Stimulated activated naive CD4-positive, alpha-beta T cell (primary cell): ENCODE results near the gene SH3BP5.

Experiments used
- DNase-seq, 6 experiments: peaks; one replicate each; lab custom pipeline; 2025; lab: John Stamatoyannopoulos, UW

Gene SH3BP5

DNA sequence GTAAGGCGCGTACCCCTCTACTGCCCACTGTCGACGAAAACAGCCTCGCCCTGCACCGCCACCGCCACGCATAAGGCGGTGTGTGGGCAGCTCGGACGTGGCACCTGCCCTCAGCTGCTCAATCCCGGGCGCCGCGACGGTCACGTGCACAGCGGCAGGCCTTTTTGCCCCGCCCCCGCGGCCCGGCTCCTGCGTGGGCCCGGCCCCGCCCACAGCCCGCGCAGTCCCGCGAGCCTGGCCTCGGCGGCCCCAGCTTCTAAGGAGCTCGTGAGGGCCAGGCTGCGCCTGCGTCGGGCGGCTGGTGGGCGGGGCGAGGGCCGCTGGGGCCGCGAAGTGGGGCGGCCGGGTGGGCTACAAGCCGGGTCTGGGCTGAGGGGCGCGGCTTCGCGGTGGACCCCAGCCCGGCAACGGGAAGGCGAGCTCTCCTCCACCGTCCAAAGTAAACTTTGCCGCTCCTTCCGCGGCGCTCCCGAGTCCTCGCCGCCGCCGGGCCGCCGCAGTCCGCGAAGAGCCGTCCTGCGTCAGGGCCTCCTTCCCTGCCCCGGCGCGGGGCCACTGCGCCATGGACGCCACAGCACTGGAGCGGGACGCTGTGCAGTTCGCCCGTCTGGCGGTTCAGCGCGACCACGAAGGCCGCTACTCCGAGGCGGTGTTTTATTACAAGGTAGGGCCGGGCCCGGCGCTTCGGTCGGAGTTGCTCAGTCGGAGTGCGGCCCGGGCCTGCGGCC lies 126.3 kb downstream of the SH3BP5 start, which contains the start of gene CAPN7:
Gene CAPN7, plus strand, starts transcription at position 313 of the 728 bp plus-strand sequence. Its CDS starts 250 bp downstream, at position 563.
- DNase-seq = no peak

DNA sequence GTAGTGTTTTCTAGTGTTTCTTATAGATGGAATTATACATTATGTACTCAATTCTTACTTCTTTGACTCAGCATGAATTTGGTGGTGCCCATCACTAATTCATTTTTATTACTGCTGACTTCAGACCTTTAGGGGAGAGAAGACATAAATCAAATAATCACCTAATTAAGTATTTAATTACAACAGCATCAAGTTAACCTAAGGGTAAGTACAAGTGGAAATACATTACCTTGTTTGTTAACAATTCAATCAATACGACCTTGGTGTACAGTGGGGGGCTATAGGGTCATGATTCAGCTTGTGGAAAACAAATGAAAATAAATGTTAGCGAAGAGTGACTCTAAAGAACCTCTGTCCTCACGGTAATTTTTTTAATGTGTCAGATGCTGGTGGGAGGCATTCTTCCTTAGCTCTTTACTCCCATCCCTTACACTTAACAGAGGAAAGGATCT lies 126.9 kb downstream of the SH3BP5 start:
- no peak for DNase-seq
